ENCODE measurements around the gene TNNT3.

The TNNT3 gene

GRCh38 chr11:1899090-1899489 is 20.4 kb upstream of the TNNT3 start:
- DNase-seq: no peak

GRCh38 chr11:1899686-1900085 is 19.8 kb upstream of the TNNT3 start:
- no peak for DNase-seq

GRCh38 chr11:1906181-1906580 is 13.3 kb upstream of the TNNT3 start:
- DNase-seq: no peak

- no peak for DNase-seq
Measured at GRCh38 chr11:1906611-1907423, 12.7 kb upstream of the TNNT3 start.

GRCh38 chr11:1908618-1909017 is 10.9 kb upstream of the TNNT3 start:
- DNase-seq: no peak

GRCh38 chr11:1909524-1909923 is 10.0 kb upstream of the TNNT3 start:
- DNase-seq: no peak

GRCh38 chr11:1912289-1912878 is 7.1 kb upstream of the TNNT3 start:
- no peak for DNase-seq

- no peak for DNase-seq
Measured at GRCh38 chr11:1913271-1914060, 6.0 kb upstream of the TNNT3 start.

- no peak for DNase-seq
Measured at GRCh38 chr11:1915795-1916131, 3.7 kb upstream of the TNNT3 start.

GRCh38 chr11:1916132-1916985 is 3.1 kb upstream of the TNNT3 start:
- no peak for DNase-seq

GRCh38 chr11:1916986-1917522 is 2.4 kb upstream of the TNNT3 start:
- no peak for DNase-seq

- no peak for DNase-seq
Measured at GRCh38 chr11:1917523-1918435, 1.7 kb upstream of the TNNT3 start.

- no peak for DNase-seq
Measured at GRCh38 chr11:1918436-1919315, 827 bp upstream of the TNNT3 start.

- DNase-seq: no peak
Measured at GRCh38 chr11:1920128-1920908, 815 bp downstream of the TNNT3 start.

GRCh38 chr11:1920909-1921573 is 1.5 kb downstream of the TNNT3 start:
- peak in 1 of 2 experiments; percentile 43 for DNase-seq

- DNase-seq: no peak
Measured at GRCh38 chr11:1921574-1922141, 2.2 kb downstream of the TNNT3 start.

- no peak for DNase-seq
Measured at GRCh38 chr11:1922481-1923081, 3.1 kb downstream of the TNNT3 start.
